SU-DHL-6 (cell line): ENCODE measurements around the gene FAF2.

Experiments
- H2AFZ ChIP-seq: fragments of 200-600 bp; sonication (generic); 2 replicates; pipeline ENCODE4 v1.6.1; 2014; ENCODE audit warnings: low read depth, mild to moderate bottlenecking, moderate library complexity, mixed read lengths, antibody characterized with exemption, low read length; ENCODE audit not compliant: severe bottlenecking
- H3F3A ChIP-seq: fragments of 200-600 bp; shearing (Covaris generic); 2 replicates; pipeline ENCODE4 v1.6.0; 2016; ENCODE audit warnings: antibody characterized with exemption, mild to moderate bottlenecking; ENCODE audit not compliant: insufficient read depth
- H3K27ac ChIP-seq: fragments of 200-600 bp; sonication (generic); 2 replicates; pipeline ENCODE4 v1.5.1; 2016; ENCODE audit warnings: low read depth, mild to moderate bottlenecking, low read length, moderate library complexity, mixed read lengths
- H3K27me3 ChIP-seq: fragments of 200-600 bp; sonication (generic), shearing (Covaris generic); 2 replicates; pipeline ENCODE4 v1.6.0; 2014; ENCODE audit warnings: mild to moderate bottlenecking, low read length
- H3K36me3 ChIP-seq: fragments of 200-600 bp; sonication (generic); 2 replicates; pipeline ENCODE4 v1.6.1; 2014; ENCODE audit warnings: mild to moderate bottlenecking, low read length, mixed read lengths
- H3K4me2 ChIP-seq: fragments of 300-600, 200-600 bp; shearing (Covaris generic), sonication (generic); 2 replicates; pipeline ENCODE4 v1.6.0; 2014; ENCODE audit warnings: low read length, low read depth, mild to moderate bottlenecking; ENCODE audit not compliant: poor library complexity, severe bottlenecking
- H3K4me3 ChIP-seq: fragments of 200-600 bp; sonication (generic); 2 replicates; pipeline ENCODE4 v1.5.1; 2014; ENCODE audit warnings: antibody characterized with exemption, low read length, mild to moderate bottlenecking, mixed read lengths; ENCODE audit not compliant: insufficient read depth, poor library complexity, severe bottlenecking
- H3K79me2 ChIP-seq: fragments of 200-600 bp; sonication (generic); 2 replicates; pipeline ENCODE4 v1.6.1; 2014; ENCODE audit warnings: mild to moderate bottlenecking, low read length, moderate library complexity; ENCODE audit not compliant: insufficient read depth
- H3K9ac ChIP-seq: fragments of 200-600 bp; sonication (generic); 2 replicates; pipeline ENCODE4 v1.7.0; 2014; ENCODE audit warnings: mild to moderate bottlenecking, low read length
- H3K9me2 ChIP-seq: fragments of 200-600 bp; sonication (generic); replicated peaks from 2 replicates; pipeline ENCODE4 v1.6.1; 2014; ENCODE audit warnings: low read length; ENCODE audit not compliant: insufficient read depth
- H3K9me3 ChIP-seq: fragments of 200-600 bp; sonication (generic); 2 replicates; pipeline ENCODE4 v1.6.1; 2014; ENCODE audit warnings: low read length, mixed read lengths; ENCODE audit not compliant: insufficient read depth
- H4K20me1 ChIP-seq: fragments of 200-600 bp; sonication (generic); 2 replicates; pipeline ENCODE4 v1.6.1; 2014; ENCODE audit warnings: low read depth, mild to moderate bottlenecking, antibody characterized with exemption, low read length, moderate library complexity, mixed read lengths
- CTCF ChIP-seq: fragments of 200-600 bp; sonication (generic); IDR thresholded peaks from one replicate; pipeline ENCODE4 v1.5.1; 2017; ENCODE audit warnings: antibody characterized with exemption, mild to moderate bottlenecking, low read length, moderate library complexity; ENCODE audit not compliant: insufficient read depth, poor library complexity, severe bottlenecking
- EZH2phosphoT487 ChIP-seq: fragments of 200-600 bp; sonication (generic), shearing (Covaris generic); conservative IDR thresholded peaks from 2 replicates; pipeline ENCODE4 v1.6.1; 2018; ENCODE audit warnings: mild to moderate bottlenecking, antibody characterized with exemption, low read length, moderate library complexity, mixed read lengths

FAF2 gene

GRCh38 chr5:176458904-176459561 lies 10.8 kb downstream of the FAF2 start:
- no peaks in the 10 kb centered on the region for H3K9me3 ChIP-seq
- H3K4me2 ChIP-seq, result no peak overlapping the region
- H3K9ac ChIP-seq, result no peak overlapping the region
- H3K36me3 ChIP-seq, result 0 out of 2 replicates have a peak, but pooled peaks cover 3% of the 10 kb centered on the region
- H4K20me1 ChIP-seq, result peaks cover 3% of the 10 kb centered on the region; the same call in 1 of the 2 replicates
- no peaks in the 10 kb centered on the region for H3F3A ChIP-seq
- no peak overlapping the region for H3K27ac ChIP-seq
- H2AFZ ChIP-seq, result no peak overlapping the region
- H3K79me2 ChIP-seq, result peaks cover 81% of the 10 kb centered on the region
- H3K9me2 ChIP-seq, result no peaks in the 10 kb centered on the region
- H3K27me3 ChIP-seq, result no peaks in the 10 kb centered on the region
- no peak overlapping the region for H3K4me3 ChIP-seq
- TF ChIP-seq EZH2phosphoT487 (no peak), CTCF (no peak)

GRCh38 chr5:176461349-176461748 lies 13.2 kb downstream of the FAF2 start:
- Histone ChIP-seq H3K4me3 (no peak overlapping the region), H3F3A (no peaks in the 10 kb centered on the region), H2AFZ (no peak overlapping the region), H3K36me3 (no peaks in the 10 kb centered on the region), H3K27me3 (no peaks in the 10 kb centered on the region), H3K9ac (no peak overlapping the region), H3K4me2 (no peak overlapping the region), H3K9me2 (no peaks in the 10 kb centered on the region), H3K9me3 (no peaks in the 10 kb centered on the region), H3K27ac (no peak overlapping the region), H4K20me1 (no peaks in the 10 kb centered on the region), H3K79me2 (peaks cover 91% of the 10 kb centered on the region)
- TF ChIP-seq CTCF (no peak), EZH2phosphoT487 (no peak)

GRCh38 chr5:176463113-176463764 lies 15.1 kb downstream of the FAF2 start:
- H3F3A ChIP-seq, result no peaks in the 10 kb centered on the region
- no peak overlapping the region for H3K4me2 ChIP-seq
- H3K9me2 ChIP-seq, result no peaks in the 10 kb centered on the region
- H4K20me1 ChIP-seq, result no peaks in the 10 kb centered on the region
- no peak overlapping the region for H3K27ac ChIP-seq
- no peaks in the 10 kb centered on the region for H3K9me3 ChIP-seq
- no peaks in the 10 kb centered on the region for H3K27me3 ChIP-seq
- no peak overlapping the region for H3K4me3 ChIP-seq
- peaks cover 89% of the 10 kb centered on the region for H3K79me2 ChIP-seq
- no peak overlapping the region for H3K9ac ChIP-seq
- TF ChIP-seq EZH2phosphoT487 (no peak), CTCF (no peak)
- H2AFZ ChIP-seq, result no peak overlapping the region
- no peaks in the 10 kb centered on the region for H3K36me3 ChIP-seq
